NCI-H1105 treated with DMSO at 0.1 percent for 48 hours (cell line): ENCODE results near the gene WDR77.
A peak's percentile ranks its signal among the peaks of the same experiment; 100 is the strongest.

Experiments used
- DNase-seq: peaks from one replicate; lab custom pipeline; 2025; lab: John Stamatoyannopoulos, UW

WDR77 gene

GRCh38 chr1:111448918-111449702, at the start of gene WDR77, which contains the start of gene ATP5PB:
TSS of gene WDR77 (minus strand) at chr1:111449256. CDS start at chr1:111449169, 87 bp downstream.
TSS of gene ATP5PB (plus strand) at chr1:111449464. CDS start at chr1:111449542, 78 bp downstream.
- peak; percentile 99 for DNase-seq

- no peak for DNase-seq
Measured at GRCh38 chr1:111497592-111497991, 48.5 kb upstream of the WDR77 start.

- DNase-seq = no peak
Measured at GRCh38 chr1:111496398-111496797, 47.3 kb upstream of the WDR77 start.

- DNase-seq = no peak
Measured at GRCh38 chr1:111491070-111491469, 42.0 kb upstream of the WDR77 start.

GRCh38 chr1:111490220-111490619, 41.2 kb upstream of the WDR77 start:
- DNase-seq = no peak

GRCh38 chr1:111489604-111490003, 40.5 kb upstream of the WDR77 start:
- DNase-seq = no peak

- no peak for DNase-seq
Measured at GRCh38 chr1:111488669-111489068, 39.6 kb upstream of the WDR77 start.

GRCh38 chr1:111487133-111487532, 38.1 kb upstream of the WDR77 start:
- DNase-seq = no peak

GRCh38 chr1:111486431-111486830, 37.4 kb upstream of the WDR77 start:
- no peak for DNase-seq

- DNase-seq = no peak
Measured at GRCh38 chr1:111484391-111485026, 35.5 kb upstream of the WDR77 start.

GRCh38 chr1:111483876-111484275, 34.8 kb upstream of the WDR77 start:
- DNase-seq = no peak

GRCh38 chr1:111483166-111483565, 34.1 kb upstream of the WDR77 start:
- DNase-seq = no peak

- DNase-seq = peak; percentile 18
Measured at GRCh38 chr1:111481387-111482221, 32.5 kb upstream of the WDR77 start.

GRCh38 chr1:111480674-111481073, 31.6 kb upstream of the WDR77 start:
- no peak for DNase-seq

GRCh38 chr1:111476761-111477309, 27.8 kb upstream of the WDR77 start:
- no peak for DNase-seq

GRCh38 chr1:111476214-111476613, 27.2 kb upstream of the WDR77 start:
- DNase-seq = no peak

- DNase-seq = no peak
Measured at GRCh38 chr1:111475701-111476100, 26.6 kb upstream of the WDR77 start.

GRCh38 chr1:111474521-111474920, 25.5 kb upstream of the WDR77 start:
- no peak for DNase-seq

- DNase-seq = no peak
Measured at GRCh38 chr1:111474106-111474505, 25.1 kb upstream of the WDR77 start.

GRCh38 chr1:111471538-111471937, 22.5 kb upstream of the WDR77 start:
- no peak for DNase-seq

GRCh38 chr1:111471012-111471411, 22.0 kb upstream of the WDR77 start:
- no peak for DNase-seq

GRCh38 chr1:111470596-111470995, 21.5 kb upstream of the WDR77 start:
- no peak for DNase-seq
